ENCODE measurements around the gene MEGF11.

- TF ChIP-seq POLR2AphosphoS5 (IDR thresholded peaks at IDR 0.05), result no peak
- TF ChIP-seq CTCF (IDR thresholded peaks at IDR 0.05), result no peak
- no peak for TF ChIP-seq POLR2A (IDR thresholded peaks at IDR 0.05)
These were observed 266.4 kb downstream of the MEGF11 start for GRCh38 chr15:65987100-65987499.
